Fibroblast of upper back skin (primary cell): ENCODE results near the gene TMEM63B.
A peak's percentile ranks its signal among the peaks of the same experiment; 100 is the strongest.
"Not testable (repeated sequence)": the region's sequence is repeated elsewhere in the genome, so short reads cannot be mapped to it uniquely, and the experiment has no call there.

Experiments
- DNase-seq: peaks from one replicate; pipeline ENCODE4 v3.0.0-alpha.2; 2013

TMEM63B gene

GRCh38 chr6:44172731-44173500 is 45.6 kb downstream of the TMEM63B start:
- DNase-seq = peak; percentile 67

- DNase-seq = no peak
These were observed 48.9 kb downstream of the TMEM63B start for GRCh38 chr6:44176130-44176761.

GRCh38 chr6:44176762-44177509 is 49.6 kb downstream of the TMEM63B start:
- no peak for DNase-seq

GRCh38 chr6:44177691-44178423 is 50.5 kb downstream of the TMEM63B start:
- no peak for DNase-seq

DNA sequence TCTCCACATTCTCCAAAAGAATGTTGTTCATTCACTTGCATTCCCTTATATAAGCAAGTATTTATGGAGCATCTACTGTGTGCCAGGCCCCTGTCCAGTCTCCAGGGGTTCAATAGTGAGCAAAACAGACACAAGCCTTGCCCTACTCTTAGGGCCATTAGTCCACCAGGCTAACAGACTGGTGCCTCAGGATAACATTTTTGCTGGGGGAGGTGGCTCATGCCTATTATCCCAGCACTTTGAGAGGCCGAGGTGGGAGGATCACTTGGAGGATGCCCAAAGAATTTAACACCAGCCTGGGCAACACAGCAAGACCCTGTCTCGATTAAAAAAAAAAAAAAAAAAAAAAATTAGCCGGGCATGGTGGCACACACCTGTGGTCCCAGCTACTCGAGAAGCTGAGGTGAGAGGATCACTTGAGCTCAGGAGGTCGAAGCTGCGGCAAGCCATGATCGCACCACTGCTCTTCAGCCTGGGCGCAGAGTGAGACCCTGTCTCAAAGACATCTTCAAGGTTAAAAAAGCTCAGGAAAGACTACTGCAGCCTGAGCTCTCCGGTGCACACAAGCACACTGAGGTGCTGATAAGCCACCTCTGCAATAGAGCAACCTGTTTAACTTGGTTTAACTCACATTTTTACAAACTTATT is 51.2 kb downstream of the TMEM63B start:
- DNase-seq = peak; percentile 26

- DNase-seq = no peak
These were observed 51.8 kb downstream of the TMEM63B start for GRCh38 chr6:44179072-44179536.

- no peak for DNase-seq
These were observed 52.3 kb downstream of the TMEM63B start for GRCh38 chr6:44179648-44180047.

- DNase-seq = no peak
These were observed 53.1 kb downstream of the TMEM63B start for GRCh38 chr6:44180406-44180805.

GRCh38 chr6:44180886-44181285 is 53.5 kb downstream of the TMEM63B start:
- no peak for DNase-seq

- not testable (repeated sequence) for DNase-seq
These were observed 54.4 kb downstream of the TMEM63B start for GRCh38 chr6:44181784-44182183.

DNA sequence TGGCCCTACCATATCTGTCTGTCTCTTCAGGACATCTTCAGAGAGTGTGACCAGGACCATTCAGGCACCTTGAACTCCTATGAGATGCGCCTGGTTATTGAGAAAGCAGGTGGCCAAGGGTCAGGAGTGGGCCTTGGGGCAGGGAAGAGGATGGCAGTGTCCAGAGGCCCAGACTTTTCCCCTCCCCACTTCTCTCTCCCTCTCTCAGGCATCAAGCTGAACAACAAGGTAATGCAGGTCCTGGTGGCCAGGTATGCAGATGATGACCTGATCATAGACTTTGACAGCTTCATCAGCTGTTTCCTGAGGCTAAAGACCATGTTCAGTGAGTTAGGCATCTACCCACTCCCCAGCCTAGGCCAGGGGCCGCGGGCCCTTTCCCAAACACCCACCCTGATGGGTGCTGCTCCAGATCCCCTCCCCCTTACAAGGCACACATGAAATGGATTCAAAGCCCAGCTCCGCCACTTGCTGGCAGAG is 55.6 kb downstream of the TMEM63B start:
- DNase-seq = no peak

GRCh38 chr6:44183783-44184182 is 56.4 kb downstream of the TMEM63B start:
- DNase-seq = no peak

- not testable (repeated sequence) for DNase-seq
These were observed 58.0 kb downstream of the TMEM63B start for GRCh38 chr6:44185356-44185755.

DNA sequence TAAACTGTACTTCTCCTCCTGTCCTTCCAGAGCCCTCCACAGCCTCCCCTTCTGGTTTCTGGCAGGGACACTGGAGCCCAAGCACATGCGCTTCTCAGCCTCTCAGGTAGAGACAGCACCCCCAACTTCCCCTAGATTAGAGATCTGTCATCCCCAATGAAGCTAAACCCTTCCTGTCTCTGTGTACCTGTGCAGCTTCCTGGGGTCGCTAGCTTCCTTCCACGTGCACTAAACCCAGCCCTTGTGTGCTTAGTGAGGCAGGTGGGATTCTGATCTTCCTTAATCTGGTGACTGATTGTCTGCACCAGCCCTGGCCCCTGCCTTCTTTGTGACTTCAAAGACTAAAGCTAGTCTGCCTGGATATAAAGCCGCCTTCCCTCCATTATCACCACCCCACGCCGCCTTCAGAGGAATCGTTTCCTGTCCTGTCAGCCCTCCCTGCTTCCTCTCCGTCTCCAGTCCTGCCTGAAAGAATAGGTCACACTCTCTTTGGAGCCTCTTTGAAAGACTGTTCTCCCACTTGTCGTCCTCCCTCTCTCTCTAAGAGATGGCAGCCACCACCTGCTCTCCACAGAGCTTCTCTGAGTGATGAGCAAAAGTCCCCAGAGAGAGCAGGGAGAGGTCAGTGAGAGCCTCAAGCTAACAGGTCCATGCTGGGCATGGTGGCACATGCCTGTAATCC is 58.7 kb downstream of the TMEM63B start:
- no peak for DNase-seq

GRCh38 chr6:44186635-44187025 is 59.3 kb downstream of the TMEM63B start:
- DNase-seq = no peak

DNA sequence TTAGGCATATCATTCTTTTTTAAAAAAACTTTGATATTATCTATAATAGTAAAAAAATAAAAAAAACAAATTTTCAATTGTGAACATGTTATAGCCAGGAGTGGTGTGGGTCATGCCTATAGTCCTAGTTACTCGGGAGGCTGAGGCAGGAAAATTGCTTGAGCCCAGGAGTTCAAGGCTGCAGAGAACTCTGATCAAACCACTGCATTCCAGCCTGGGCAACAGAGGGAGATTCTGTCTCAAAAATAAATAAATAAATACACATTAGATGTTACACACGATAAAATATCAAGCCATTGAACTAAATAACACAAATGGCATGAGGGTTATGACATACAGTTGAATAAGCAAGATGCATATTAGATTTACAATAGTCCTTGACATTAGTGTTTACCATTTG is 61.5 kb downstream of the TMEM63B start:
- DNase-seq = no peak

GRCh38 chr6:44189257-44189656 is 61.9 kb downstream of the TMEM63B start:
- DNase-seq = no peak

GRCh38 chr6:44190715-44191114 is 63.4 kb downstream of the TMEM63B start:
- no peak for DNase-seq

DNA sequence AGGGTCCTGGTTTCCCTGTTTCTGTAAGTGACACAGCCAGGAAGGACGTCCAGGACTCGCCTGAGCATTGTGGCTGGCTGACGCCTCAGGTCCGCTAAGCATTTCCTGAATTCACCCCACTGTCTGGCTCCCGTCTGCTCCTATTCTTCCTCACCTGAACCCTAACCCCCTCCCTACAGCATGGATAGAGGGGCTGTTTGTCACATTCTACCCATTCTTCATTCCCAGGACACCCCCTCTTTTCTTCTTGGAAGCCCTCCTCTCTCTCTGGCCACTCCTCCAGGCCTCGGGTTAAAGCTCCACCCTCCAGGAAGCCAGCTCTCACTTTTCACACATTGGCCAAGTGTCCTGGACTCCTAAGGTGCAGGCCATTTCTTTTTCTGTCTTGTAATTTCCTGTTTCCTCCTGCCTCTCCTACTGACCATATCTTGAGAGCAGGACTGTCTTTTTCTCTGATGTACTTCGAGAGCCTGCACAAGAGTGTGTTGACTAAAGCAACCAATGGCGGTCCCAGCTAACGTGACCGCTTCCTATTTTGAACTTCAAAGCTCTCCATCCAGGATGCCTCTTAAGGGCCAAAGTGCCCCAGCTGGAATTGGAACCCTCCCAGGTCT is 65.2 kb downstream of the TMEM63B start:
- DNase-seq = no peak

GRCh38 chr6:44193307-44193910 is 66.1 kb downstream of the TMEM63B start:
- no peak for DNase-seq

- no peak for DNase-seq
These were observed 67.0 kb downstream of the TMEM63B start for GRCh38 chr6:44194326-44194725.
